HepG2 (cell line): ENCODE measurements around the gene HMBS. TPM values are rescaled to one million over a fixed set of nuclear protein-coding genes. Genes with fewer than 3 reads are reported as not detected.

Experiments
- ARID4A ChIP-seq: sonication (generic); formaldehyde crosslinking; IDR thresholded peaks from 2 replicates; pipeline ENCODE4 v1.5.0; 2020; ENCODE audit warnings: mild to moderate bottlenecking, missing genetic modification reagents, borderline replicate concordance
- ETV6 ChIP-seq: sonication (generic); formaldehyde crosslinking; conservative IDR thresholded peaks from 2 replicates; pipeline ENCODE4 v1.4.0; 2020; ENCODE audit warnings: missing genetic modification reagents
- HCFC1 ChIP-seq: fragments of 150-350 bp; IDR thresholded peaks from 2 replicates; pipeline ENCODE4 v1.6.1; 2014; ENCODE audit warnings: low read depth, low read length
- HES4 ChIP-seq: sonication (generic); formaldehyde crosslinking; IDR thresholded peaks from 2 replicates; pipeline ENCODE4 v1.9.0; 2021; ENCODE audit warnings: mild to moderate bottlenecking, missing genetic modification reagents, borderline replicate concordance
- JUND ChIP-seq: sonication (generic); formaldehyde crosslinking; IDR thresholded peaks from 2 replicates; pipeline ENCODE4 v1.8.0; 2022; ENCODE audit warnings: mild to moderate bottlenecking, missing genetic modification reagents
- MEIS2 ChIP-seq: sonication (generic); formaldehyde crosslinking; IDR thresholded peaks from 2 replicates; pipeline ENCODE4 v1.9.0; 2021; ENCODE audit warnings: mild to moderate bottlenecking, missing genetic modification reagents
- NR2F2 ChIP-seq: IDR thresholded peaks from 2 replicates; pipeline ENCODE4 v1.6.1; 2012; ENCODE audit warnings: low read depth, inconsistent platforms, borderline replicate concordance
- RAD21 ChIP-seq: fragments of 450-650 bp; formaldehyde crosslinking; IDR thresholded peaks from 2 replicates; pipeline ENCODE4 v1.5.0; 2020; ENCODE audit warnings: mild to moderate bottlenecking
- RCOR2 ChIP-seq: IDR thresholded peaks from 2 replicates; pipeline ENCODE4 v1.6.1; 2016; ENCODE audit warnings: missing biosample characterization, missing genetic modification reagents
- TGIF2 ChIP-seq: IDR thresholded peaks from 2 replicates; pipeline ENCODE4 v1.6.1; 2016; ENCODE audit warnings: control low read depth, missing compliant biosample characterization
- ZNF20 ChIP-seq: sonication (generic); formaldehyde crosslinking; IDR thresholded peaks from 2 replicates; pipeline ENCODE4 v1.4.0; 2020; ENCODE audit warnings: mild to moderate bottlenecking, moderate library complexity, missing genetic modification reagents
- ZNF205 ChIP-seq: IDR thresholded peaks from 2 replicates; pipeline ENCODE4 v1.6.1; 2018; ENCODE audit warnings: missing biosample characterization, missing genetic modification reagents
- ZNF280B ChIP-seq: sonication (generic); formaldehyde crosslinking; IDR thresholded peaks from 2 replicates; pipeline ENCODE4 v1.5.0; 2020; ENCODE audit warnings: missing genetic modification reagents, mild to moderate bottlenecking, borderline replicate concordance
- ZNF430 ChIP-seq: sonication (generic); formaldehyde crosslinking; IDR thresholded peaks from 2 replicates; pipeline ENCODE4 v1.9.0; 2021; ENCODE audit warnings: mild to moderate bottlenecking, missing genetic modification reagents
- ZNF446 ChIP-seq: sonication (generic); formaldehyde crosslinking; IDR thresholded peaks from 2 replicates; pipeline ENCODE4 v1.5.0; 2020; ENCODE audit warnings: mild to moderate bottlenecking, missing genetic modification reagents
- ZNF563 ChIP-seq: sonication (generic); formaldehyde crosslinking; IDR thresholded peaks from 2 replicates; pipeline ENCODE4 v1.8.0; 2022; ENCODE audit warnings: mild to moderate bottlenecking, moderate library complexity, missing genetic modification reagents
- ZNF713 ChIP-seq: sonication (generic); formaldehyde crosslinking; IDR thresholded peaks from 2 replicates; pipeline ENCODE4 v1.4.0; 2020; ENCODE audit warnings: mild to moderate bottlenecking, missing genetic modification reagents
- ZSCAN12 ChIP-seq: sonication (generic); formaldehyde crosslinking; IDR thresholded peaks from 2 replicates; pipeline ENCODE4 v1.9.0; 2021; ENCODE audit warnings: mild to moderate bottlenecking, missing genetic modification reagents
- ZSCAN20 ChIP-seq: sonication (generic); formaldehyde crosslinking; IDR thresholded peaks from 2 replicates; pipeline ENCODE4 v1.4.0; 2020; ENCODE audit warnings: missing genetic modification reagents, mild to moderate bottlenecking, borderline replicate concordance
- polyA plus RNA-seq, 8 experiments: library from polyadenylated mRNA; depleted of rRNA in 3 of 8; stranded (reverse) in 7 of 8; unstranded in 1 of 8; fragments of >200 nt; fragmentation: Illumina TruSeq in 4 of 8; extraction: Trizol in 4 of 8; gene quantifications; 2 replicates each; pipeline versions ENCODE4 v1.2.1 to v1.2.3, GENCODE V29; 2011 to 2016; ENCODE audit warnings: low read depth in 4 of 8, missing spikeins in 1 of 8, mixed read lengths in 1 of 8; ENCODE audit not compliant: insufficient read depth in 1 of 8
- total RNA-seq, 5 experiments: library from RNA; depleted of rRNA; stranded (reverse); fragments of >200 nt; fragmentation: Illumina TruSeq; extraction: Trizol; gene quantifications; 2 replicates each; pipeline ENCODE4 v1.2.3, GENCODE V29; 2016; ENCODE audit warnings: low read depth in 1 of 5
- TF ChIP-seq, protein P1 (sequence below): sonication (generic); formaldehyde crosslinking; IDR thresholded peaks from 2 replicates; pipeline ENCODE4 v1.8.0; 2022; ENCODE audit warnings: mild to moderate bottlenecking, missing genetic modification reagents; ENCODE audit not compliant: insufficient replicate concordance
- TF ChIP-seq, protein P2 (sequence below): sonication (generic); formaldehyde crosslinking; IDR thresholded peaks from 2 replicates; pipeline ENCODE4 v1.4.0; 2020; ENCODE audit warnings: missing genetic modification reagents

The HMBS gene
- total and polyA plus RNA-seq, 2 of the 13 experiments (the other 11 are each of a cell fraction or from before 2014, with no cell fraction given): 9.4 to 46.9 TPM

DNA sequence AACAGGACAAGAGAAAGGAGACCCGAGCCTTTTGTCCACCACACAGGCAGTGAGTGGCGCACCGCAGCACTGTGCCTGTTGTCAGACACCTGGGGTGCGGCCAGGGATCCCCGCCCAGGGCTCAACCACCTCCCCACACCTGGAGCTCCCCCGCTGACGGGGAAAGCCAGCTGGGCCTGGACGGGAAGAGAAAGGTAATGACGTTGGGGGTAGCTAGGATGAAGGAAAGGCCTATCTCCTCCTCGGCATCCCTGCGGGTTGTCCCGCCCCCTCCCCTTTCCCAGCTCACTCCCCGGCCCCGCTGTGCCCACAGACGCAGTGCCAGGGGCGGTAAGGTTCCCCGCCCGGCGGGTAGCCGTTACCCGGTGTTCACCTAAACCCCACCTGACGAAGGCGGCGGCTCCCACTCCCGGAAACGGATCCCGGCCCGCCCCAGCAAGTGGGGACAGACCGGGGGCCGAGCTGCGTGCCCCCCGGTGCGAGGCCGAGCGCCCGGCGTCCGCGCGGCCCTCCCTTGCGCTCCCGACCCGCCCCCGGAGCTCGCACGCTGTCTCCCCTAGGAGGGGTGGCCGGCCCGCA, 28.2 kb upstream of the HMBS start (continued):
- TF ChIP-seq ZNF280B (CRISPR knock-in tag) (peak; percentile 58; the same call in 1 of the 2 replicates), ZNF20 (CRISPR knock-in tag) (0 out of 2 replicates have a peak, but pooled peaks have one; percentile 37), ZNF205 (no peak), ETV6 (peak; percentile 83; the same call in 1 of the 2 replicates), RCOR2 (CRISPR knock-in tag) (no peak), ZSCAN12 (CRISPR knock-in tag) (no peak), NR2F2 (no peak), HES4 (peak; percentile 69; the same call in 1 of the 2 replicates), ZSCAN20 (peak; percentile 31; the same call in 1 of the 2 replicates), JUND (CRISPR knock-in tag) (0 out of 2 replicates have a peak, but pooled peaks have one; percentile 13), ZNF430 (no peak), TGIF2 (CRISPR knock-in tag) (0 out of 2 replicates have a peak, but pooled peaks have one; percentile 36), RAD21 (0 out of 2 replicates have a peak, but pooled peaks have one; percentile 12), ZNF446 (CRISPR knock-in tag) (peak; percentile 46), MEIS2 (peak; percentile 55; the same call in 1 of the 2 replicates), ARID4A (CRISPR knock-in tag) (peak; percentile 6; the same call in 1 of the 2 replicates), HCFC1 (no peak), ZNF563 (CRISPR knock-in tag) (peak; percentile 76; the same call in 1 of the 2 replicates), ZNF713 (CRISPR knock-in tag) (0 out of 2 replicates have a peak, but pooled peaks have one; percentile 42)
- TF ChIP-seq, protein P1, sequence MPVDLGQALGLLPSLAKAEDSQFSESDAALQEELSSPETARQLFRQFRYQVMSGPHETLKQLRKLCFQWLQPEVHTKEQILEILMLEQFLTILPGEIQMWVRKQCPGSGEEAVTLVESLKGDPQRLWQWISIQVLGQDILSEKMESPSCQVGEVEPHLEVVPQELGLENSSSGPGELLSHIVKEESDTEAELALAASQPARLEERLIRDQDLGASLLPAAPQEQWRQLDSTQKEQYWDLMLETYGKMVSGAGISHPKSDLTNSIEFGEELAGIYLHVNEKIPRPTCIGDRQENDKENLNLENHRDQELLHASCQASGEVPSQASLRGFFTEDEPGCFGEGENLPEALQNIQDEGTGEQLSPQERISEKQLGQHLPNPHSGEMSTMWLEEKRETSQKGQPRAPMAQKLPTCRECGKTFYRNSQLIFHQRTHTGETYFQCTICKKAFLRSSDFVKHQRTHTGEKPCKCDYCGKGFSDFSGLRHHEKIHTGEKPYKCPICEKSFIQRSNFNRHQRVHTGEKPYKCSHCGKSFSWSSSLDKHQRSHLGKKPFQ: peak; percentile 47
- TF ChIP-seq, protein P2, sequence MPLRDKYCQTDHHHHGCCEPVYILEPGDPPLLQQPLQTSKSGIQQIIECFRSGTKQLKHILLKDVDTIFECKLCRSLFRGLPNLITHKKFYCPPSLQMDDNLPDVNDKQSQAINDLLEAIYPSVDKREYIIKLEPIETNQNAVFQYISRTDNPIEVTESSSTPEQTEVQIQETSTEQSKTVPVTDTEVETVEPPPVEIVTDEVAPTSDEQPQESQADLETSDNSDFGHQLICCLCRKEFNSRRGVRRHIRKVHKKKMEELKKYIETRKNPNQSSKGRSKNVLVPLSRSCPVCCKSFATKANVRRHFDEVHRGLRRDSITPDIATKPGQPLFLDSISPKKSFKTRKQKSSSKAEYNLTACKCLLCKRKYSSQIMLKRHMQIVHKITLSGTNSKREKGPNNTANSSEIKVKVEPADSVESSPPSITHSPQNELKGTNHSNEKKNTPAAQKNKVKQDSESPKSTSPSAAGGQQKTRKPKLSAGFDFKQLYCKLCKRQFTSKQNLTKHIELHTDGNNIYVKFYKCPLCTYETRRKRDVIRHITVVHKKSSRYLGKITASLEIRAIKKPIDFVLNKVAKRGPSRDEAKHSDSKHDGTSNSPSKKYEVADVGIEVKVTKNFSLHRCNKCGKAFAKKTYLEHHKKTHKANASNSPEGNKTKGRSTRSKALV (CRISPR knock-in tag): 0 out of 2 replicates have a peak, but pooled peaks have one; percentile 6
